Fibroblast of upper back skin (primary cell): Measurements from ENCODE around the gene TFB1M.
"Not testable (repeated sequence)": the region's sequence is repeated elsewhere in the genome, so short reads cannot be mapped to it uniquely, and the experiment has no call there.

Experiments
- DNase-seq: peaks from one replicate; pipeline ENCODE4 v3.0.0-alpha.2; 2013

The TFB1M gene

DNA sequence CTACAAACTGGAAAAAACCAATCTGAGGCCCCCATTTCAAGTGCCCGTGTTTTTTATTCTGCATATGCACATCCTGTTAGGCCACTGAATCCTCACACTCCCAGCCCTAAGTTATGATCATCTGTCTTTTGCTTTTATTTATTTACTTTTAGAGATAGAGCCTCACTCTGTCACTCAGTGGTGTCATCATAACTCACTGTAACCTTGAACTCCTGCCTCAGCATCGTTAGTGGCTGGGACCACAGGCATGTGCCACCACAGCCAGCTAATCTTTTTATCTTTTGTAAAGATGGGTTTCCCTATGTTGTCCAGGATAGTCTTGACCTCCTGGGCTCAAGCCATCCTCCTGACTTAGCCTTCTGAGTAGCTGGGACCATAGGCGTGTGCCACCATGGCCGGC, 80.1 kb downstream of the TFB1M start:
- no peak for DNase-seq

DNA sequence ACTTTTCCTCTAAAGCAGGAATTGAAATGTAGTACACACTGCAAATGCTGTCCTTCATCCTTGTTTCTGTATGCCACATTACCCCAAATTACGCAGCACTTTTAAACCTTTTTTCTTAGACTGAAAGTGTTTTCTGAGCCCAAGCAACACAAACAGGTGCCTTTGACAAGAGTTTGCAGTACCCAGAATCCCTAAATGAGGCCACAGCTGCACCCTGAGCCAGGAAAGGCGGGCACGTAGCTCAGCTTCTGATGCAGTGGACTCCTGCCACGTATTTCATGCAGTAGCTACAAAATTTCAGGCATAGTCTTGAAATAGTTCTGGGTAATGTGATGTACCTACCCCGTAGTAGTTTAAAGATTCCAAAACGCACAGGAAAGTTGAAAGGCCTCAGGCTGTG, 81.4 kb downstream of the TFB1M start:
- no peak for DNase-seq

DNA sequence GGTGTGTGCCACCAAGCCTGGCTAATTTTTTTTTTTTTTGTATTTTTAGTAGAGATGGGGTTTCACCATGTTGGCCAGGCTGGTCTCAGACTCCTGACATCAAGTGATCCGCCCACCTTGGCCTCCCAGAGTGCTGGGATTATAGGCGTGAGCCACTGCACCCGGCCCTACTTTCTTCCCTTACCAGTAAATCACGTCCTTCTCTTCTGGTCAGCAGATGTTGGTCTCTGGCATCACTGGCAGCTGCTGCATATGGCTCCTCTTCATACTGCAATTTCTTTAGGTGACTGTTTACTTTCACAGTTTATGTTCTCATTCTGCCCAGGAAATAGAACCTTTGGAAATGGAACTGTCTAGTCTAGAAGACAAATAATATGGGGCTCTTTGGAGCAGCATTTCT, 83.3 kb downstream of the TFB1M start:
- DNase-seq: not testable (repeated sequence)

DNA sequence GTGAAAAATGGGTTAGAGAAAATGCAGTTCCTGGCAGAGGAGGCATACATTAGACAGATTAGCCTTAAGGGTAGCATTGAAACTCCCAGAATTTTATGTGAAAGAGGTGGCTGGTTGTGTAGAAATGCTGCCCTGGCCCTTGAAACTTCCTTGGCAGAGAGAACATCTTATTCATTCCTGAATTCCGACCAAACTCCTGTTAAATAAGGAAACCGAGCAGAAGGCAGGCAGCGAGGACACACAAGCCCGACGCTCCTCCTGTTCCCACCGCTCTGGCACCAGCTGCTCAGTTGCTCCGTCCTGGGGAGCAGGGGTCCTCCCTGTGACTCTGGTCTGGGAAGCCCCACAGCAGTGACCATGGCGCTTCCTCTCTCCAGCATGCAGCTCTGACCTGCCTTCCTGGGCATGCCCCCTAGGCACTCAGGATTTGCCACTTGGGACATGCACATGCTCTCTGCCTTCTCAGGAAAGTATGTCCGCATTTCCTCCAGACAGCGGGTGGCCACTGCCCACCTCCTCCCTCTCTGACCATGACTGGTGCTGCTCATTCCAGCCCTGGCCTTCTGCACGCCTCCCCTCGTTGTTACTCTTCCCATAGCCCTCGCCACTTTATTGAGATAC, 85.6 kb downstream of the TFB1M start:
- peak; percentile 37 for DNase-seq

DNA sequence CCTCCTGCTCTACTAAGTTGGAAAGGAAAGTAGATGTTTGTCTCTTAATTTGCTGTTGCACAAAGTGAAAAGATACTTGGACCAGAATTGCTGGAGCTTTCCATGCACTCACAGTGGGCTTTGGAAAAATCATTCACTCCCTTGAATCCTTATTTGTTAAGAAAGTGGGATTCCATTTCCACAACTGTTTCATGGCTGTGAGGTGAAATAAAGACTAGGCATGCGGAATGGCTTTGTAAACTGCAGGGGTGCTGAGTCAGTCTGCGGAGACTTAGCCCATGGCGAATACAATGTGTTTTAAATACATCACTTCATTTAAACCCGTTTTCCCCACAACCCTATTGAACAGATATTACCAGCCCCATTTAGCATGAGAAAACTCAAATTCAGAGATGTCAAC, 87.2 kb downstream of the TFB1M start:
- no peak for DNase-seq

DNA sequence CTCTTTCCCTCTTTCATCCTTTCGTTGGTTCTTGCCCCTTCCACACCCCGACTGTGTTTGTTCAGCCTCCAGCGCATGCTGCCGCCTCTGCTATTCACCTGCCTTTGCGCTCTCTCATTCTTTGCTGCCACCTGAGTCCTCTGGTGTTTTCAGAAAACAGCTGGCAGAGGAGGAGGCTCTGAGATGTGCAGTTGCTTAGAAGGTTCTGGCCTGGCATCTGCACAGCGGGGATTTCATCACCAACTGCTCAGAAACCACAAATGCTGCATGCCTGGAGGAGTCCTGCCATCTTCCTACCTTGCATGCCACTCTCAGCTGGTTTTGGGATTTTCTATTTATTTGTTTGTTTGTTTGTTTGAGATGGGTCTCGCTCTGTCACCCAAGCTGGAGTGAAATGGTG, 89.7 kb downstream of the TFB1M start:
- DNase-seq: no peak

DNA sequence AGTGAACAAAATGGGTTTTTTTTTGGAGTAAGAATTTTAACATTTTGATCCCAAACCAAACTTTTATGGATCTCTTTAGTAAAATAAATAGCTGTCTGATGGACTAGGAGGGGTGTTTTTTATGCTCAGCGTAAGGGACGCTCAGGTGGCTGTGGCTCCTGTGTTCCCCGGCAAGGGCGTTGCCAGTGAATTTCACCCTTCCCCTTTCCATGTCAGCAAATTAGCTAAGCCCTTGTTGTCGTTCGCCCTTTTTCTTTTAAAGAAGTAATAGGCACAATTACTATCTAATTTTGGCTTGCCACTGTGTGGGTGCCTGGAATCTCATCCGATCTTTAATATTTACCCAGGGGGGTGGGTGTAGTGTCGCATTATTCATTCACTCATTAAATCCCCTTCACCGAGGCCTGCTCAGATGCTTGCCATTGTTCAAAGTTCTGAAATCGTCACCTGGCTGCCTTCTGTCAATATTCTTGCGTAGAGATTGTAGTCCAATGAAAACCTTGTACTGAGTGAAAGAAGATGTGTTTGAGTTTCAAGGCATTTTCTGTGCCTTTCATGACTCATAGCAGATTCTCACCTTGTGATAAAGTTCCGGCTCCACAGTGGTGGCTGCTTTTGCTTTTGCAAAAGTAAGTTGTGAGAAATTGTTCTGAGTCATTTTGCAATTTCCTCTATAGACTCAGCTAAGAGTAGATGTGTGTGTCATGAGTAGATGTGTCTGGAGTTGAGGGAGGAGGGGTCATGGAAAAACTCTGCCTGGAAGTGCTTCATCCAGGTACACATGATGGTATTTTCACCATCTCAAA, 90.4 kb downstream of the TFB1M start:
- peak; percentile 89 for DNase-seq

DNA sequence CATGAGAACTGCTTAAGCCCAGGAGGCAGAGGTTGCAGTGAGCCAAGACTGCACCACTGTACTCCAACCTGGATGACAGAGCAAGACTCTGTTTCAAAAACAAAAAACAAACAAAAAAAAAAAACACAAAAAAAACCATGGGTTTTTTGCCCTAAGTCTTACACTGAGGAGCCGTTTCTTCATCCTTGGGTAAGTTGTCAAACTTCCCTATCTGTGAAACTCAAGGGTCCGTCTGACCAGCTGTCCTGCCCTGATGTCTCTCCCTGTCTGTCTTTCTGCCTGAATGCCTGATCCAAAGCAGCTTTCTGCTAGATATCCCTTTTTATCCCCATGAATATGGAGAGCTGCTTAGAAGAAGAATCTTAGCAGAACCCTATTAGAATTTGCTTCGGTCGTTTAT, 91.8 kb downstream of the TFB1M start:
- no peak for DNase-seq

DNA sequence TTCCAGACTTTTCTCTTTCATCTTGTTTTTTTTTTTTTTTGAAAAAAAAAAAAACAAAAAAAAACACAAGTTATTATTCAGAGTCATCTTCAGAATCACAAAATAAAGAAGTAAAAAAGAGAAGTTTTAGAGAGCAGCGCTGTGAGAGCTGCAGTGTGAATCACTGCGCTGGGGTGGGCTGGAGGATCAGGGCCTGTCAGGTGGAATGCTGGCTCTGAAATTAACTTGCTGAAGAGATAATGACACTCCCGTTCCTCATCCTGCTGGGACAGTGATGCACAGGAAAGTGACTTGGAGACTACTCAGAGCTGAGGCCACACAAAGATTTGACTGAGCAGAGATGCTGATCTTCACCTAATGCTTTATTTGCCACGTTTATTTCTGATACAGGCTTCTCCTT, 93.2 kb downstream of the TFB1M start:
- no peak for DNase-seq

DNA sequence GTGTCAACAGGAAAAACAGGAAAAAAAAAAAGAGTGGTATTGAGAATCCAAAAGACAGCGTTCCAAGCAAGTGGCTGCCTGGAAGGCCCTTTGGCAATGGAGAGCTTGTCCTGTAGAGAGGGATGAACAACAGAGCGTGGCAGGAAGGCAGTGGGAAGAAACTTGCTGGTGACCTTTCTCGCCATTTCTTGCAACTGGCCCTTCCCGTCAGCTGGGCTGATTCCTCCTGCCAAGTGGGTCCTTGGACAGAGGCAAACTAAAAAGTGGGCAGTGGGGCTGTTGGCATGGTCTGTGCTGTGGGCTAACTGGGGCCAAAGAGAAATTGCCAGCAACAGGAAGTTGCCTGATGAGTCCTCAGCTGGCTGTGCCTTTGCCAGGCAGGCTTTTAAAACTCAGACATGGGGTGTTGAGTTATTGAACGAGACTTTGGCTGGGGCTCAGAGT, 94.4 kb downstream of the TFB1M start:
- no peak for DNase-seq

DNA sequence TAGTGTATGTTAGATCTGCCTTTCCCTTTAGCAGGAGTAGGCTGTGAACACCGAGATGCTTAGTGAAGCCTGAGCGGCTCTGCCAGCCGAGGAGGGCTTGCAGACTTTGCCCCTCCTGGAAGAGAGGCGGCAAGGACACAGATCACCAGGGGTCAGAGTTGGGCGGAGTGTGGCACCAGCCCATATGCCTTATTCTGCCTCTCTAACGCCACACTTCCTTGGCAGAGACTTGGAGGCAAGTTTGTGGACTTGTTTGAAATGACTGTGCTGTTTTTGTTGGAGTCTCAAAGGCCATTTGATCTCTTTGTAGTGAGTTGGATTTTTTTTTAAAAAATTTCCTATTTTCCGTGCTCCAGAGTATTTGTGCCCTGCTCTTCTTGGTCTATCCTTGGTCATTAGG, 95.0 kb downstream of the TFB1M start:
- DNase-seq: no peak

DNA sequence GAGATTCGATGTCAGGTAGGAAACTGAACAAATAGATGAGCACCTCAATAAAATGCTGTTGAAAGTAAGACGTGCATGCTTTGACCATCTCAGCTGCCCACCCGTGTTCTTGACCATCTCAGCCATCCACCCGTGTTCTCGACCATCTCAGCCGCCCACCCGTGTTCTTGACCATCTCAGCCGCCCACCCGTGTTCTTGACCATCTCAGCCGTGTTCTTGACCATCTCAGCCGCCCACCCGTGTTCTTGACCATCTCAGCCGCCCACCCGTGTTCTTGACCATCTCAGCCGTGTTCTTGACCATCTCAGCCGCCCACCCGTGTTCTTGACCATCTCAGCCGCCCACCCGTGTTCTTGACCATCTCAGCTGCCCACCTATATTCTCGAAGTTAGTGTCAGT, 95.6 kb downstream of the TFB1M start:
- DNase-seq: not testable (repeated sequence)

DNA sequence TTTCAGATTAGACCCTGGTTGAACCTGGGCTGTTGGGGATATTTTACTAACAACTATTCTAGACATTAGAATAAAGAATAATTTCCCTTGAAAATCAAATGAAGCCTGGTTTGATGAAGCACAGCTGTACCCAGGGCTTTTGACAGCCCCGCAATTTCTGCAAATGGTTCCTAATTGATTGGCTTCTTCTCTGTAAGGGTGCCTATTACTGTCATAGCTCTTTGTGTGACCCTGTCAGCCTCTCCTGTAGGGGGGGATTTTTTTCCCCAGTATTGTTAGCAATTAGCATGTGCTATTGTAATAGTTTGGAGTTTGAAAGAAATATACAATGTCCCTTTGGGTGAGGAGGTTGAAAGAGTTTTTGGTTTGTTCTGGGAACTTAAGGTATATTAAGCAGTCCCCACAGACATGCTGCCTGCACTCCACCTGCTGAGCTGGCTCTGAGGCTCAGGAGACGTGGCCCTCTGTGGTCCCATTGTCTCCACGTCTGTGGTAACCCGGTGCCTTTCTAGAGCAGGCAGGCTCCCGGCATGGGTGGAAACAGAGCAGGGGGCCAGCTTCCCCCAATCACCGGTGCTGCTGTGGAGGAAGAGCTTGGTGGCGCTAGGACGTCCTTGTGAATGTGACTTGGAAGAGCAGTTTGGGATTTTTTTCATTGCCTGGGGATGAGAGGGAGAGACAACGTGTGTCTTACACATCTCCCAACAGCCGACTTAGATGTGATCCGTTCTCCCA, 97.8 kb downstream of the TFB1M start:
- no peak for DNase-seq

DNA sequence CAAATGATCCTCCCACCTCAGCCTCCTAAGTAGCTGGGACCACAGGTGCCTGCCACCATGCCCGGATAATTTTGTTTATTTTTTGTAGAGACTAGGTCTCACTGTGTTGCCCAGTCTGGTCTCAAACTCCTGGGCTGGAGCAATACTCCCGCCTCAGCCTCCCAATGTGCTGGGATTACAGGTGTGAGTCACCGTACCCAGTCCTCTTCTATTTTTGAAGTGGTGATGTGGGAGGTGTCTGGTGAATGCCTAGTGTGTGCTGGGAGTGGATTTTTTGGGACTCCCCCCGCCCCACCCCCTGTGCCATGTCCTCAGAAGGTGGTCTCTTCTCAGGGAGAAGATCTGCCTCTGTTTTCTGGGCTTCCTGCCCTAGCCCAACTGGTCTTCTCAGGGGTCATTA, 98.4 kb downstream of the TFB1M start:
- no peak for DNase-seq

DNA sequence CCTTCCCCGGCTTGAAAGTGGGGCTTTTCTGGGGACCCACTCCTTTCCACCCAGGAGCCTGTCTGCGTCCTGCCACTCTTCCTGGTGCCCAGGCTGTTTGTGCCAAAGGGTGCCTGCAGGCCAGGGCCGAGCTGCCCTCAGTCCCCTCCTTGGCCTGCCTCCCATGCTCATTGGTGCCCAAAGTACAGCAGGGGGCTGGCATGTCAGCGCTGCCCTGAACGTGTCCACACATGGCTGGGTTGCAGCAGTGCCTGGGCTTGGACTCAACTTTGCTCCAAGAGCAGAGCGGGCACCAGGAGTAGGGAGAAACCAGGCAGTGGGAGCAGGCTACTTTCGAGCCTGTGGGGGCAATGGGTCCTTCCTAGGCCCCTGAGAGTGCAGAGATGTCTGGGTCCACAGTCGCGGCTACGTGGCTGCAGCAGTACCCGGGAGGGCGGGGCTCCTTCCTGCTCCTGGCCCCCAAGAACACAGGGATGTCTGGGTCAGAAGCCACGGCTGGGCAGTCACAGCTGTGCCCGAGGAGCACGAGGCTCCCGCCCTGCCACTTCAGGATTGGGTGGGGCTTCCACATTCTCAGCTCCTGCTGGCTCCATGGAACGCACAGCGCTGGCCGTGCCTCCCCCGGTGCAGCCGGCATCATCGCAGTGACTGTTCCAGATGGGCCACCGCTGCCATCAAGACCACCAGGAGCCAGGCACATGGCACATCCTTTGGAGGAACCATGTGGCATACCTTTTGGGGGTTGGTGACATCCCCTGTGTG, 100.5 kb downstream of the TFB1M start:
- no peak for DNase-seq

DNA sequence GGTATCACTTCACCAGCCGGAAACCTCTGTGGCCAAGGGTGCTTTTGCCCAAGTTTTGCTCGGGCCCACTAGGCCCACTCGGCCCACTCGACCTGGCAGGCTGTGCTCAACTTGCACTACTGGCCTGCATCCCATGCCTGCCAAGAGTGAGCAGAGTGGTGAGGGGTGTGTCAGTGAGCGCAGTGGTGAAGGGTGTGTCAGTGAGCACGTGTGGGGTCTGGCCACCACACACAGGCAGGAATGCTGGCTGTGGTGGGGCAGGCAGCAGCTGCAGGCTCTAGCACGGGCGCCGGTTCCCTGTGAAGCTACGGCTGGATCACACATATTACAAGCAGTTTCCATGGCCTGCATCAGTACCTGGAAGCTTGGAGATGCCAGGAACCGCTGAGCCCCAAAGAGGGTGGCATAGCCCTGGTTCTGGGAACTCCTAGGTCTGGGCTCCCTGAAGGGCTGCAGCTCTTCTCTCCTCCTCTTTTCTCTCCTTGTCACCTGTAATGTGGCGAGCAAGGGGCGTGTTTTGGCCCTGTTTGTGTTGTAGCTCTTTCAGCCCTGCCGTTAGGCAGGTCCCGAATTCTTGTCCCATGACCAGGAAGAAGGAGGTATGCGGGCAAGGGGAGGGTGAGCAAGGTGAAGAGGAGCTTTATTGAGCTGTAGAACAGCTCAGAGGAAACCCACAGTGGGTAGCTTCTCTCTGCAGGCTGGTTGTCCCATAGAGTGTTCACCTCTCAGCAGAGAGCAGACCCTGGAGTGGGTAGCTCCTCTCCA, 101.5 kb downstream of the TFB1M start:
- DNase-seq: peak; percentile 69

DNA sequence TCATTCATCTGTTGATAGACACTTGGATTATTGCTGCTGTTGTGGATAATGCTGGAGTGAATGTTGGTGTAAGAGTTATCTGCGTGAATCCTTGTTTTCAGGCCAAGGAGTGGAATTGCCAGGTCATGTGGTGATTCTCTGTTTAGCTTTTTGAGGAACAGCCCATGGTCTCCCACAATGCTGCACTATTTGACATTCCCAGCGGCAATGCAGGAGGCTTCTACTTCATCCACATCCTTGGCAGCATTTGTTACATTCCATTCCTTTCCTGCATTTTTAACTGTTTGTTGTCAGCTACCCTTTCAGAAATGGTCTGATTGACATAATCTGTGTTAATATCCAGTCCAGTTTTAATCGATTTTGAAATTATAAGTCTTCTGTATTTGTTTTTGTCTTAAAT, 102.2 kb downstream of the TFB1M start:
- peak; percentile 64 for DNase-seq

DNA sequence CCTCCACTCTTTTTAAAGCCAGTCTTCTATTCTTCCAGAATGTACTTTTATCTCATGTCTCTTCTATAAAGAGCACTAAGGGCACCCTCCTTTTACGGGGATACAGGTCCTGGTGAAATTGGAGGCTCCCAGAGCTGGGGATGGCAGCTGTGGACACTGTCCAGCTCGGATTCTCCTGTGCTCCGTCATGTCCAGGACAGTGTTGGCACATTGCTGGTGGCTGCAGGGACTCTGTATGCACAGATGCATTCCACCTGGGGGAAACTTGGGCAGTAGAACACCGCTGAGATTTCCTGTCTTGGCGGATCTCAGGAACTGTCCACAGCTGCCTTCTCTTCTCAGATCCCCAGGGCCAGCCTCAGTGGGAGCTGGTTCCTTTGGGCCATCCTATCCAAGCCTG, 107.1 kb downstream of the TFB1M start:
- no peak for DNase-seq
